HEK293T (cell line): ENCODE data around the gene KCNE2.

Experiments
- ARNT ChIP-seq: fragments of 450-650 bp; IDR thresholded peaks from 2 replicates; pipeline ENCODE4 v1.6.1; 2017; ENCODE audit warnings: mild to moderate bottlenecking
- BHLHE40 ChIP-seq: fragments of 450-650 bp; IDR thresholded peaks from 2 replicates; pipeline ENCODE4 v1.6.1; 2016; ENCODE audit warnings: mild to moderate bottlenecking, moderate library complexity, borderline replicate concordance
- ELF4 ChIP-seq: fragments of 450-650 bp; IDR thresholded peaks from 2 replicates; pipeline ENCODE4 v1.6.1; 2017; ENCODE audit warnings: antibody characterized with exemption
- FOXA1 ChIP-seq: fragments of 450-650 bp; IDR thresholded peaks from 2 replicates; pipeline ENCODE4 v1.6.1; 2016; ENCODE audit warnings: mild to moderate bottlenecking
- FOXK2 ChIP-seq: fragments of 450-650 bp; IDR thresholded peaks from 2 replicates; pipeline ENCODE4 v1.6.1; 2016; ENCODE audit warnings: mild to moderate bottlenecking
- FOXM1 ChIP-seq: fragments of 450-650 bp; IDR thresholded peaks from 2 replicates; pipeline ENCODE4 v1.6.1; 2017; ENCODE audit warnings: mild to moderate bottlenecking, borderline replicate concordance
- HDGF ChIP-seq: fragments of 450-650 bp; IDR thresholded peaks from 2 replicates; pipeline ENCODE4 v1.6.1; 2017; ENCODE audit warnings: antibody characterized with exemption, borderline replicate concordance
- L3MBTL2 ChIP-seq: fragments of 450-650 bp; conservative IDR thresholded peaks from 2 replicates; pipeline ENCODE4 v1.6.1; 2016; ENCODE audit warnings: mild to moderate bottlenecking
- LEF1 ChIP-seq: fragments of 450-650 bp; IDR thresholded peaks from 2 replicates; pipeline ENCODE4 v1.6.1; 2017; ENCODE audit warnings: mild to moderate bottlenecking, borderline replicate concordance
- NFRKB ChIP-seq: fragments of 450-650 bp; IDR thresholded peaks from 2 replicates; pipeline ENCODE4 v1.6.1; 2016; ENCODE audit warnings: mild to moderate bottlenecking, moderate library complexity
- TARDBP ChIP-seq: fragments of 450-650 bp; IDR thresholded peaks from 2 replicates; pipeline ENCODE4 v1.6.1; 2016
- TF ChIP-seq, protein P1 (sequence below): fragments of 450-650 bp; IDR thresholded peaks from 2 replicates; pipeline ENCODE4 v1.6.1; 2016

DNA sequence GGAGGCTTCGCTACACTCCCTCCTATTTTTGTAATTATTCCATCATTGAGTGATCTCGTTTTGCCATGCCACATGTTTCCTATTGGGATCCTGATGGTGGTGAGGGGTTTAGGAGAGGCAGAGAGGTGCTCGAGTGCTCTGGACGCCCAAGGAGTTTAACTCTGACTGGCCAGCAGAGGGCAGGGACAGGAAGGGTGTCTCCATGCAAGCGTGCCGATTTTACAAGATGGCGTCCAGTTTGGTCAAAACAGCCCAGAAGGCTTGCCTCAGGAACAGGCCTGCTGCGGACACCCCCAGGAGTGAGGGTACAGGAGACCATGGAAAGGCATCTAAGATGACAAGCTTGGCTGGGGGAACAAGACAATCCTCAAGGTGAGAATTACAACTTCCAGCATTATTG, 33.8 kb upstream of the KCNE2 start:
- no peak for TF ChIP-seq TARDBP
- no peak for TF ChIP-seq NFRKB
- TF ChIP-seq HDGF = no peak
- TF ChIP-seq L3MBTL2 = no peak
- TF ChIP-seq BHLHE40 = no peak
- no peak for TF ChIP-seq FOXA1
- no peak for TF ChIP-seq FOXK2
- TF ChIP-seq ELF4 = no peak
- no peak for TF ChIP-seq FOXM1
- TF ChIP-seq, protein P1, sequence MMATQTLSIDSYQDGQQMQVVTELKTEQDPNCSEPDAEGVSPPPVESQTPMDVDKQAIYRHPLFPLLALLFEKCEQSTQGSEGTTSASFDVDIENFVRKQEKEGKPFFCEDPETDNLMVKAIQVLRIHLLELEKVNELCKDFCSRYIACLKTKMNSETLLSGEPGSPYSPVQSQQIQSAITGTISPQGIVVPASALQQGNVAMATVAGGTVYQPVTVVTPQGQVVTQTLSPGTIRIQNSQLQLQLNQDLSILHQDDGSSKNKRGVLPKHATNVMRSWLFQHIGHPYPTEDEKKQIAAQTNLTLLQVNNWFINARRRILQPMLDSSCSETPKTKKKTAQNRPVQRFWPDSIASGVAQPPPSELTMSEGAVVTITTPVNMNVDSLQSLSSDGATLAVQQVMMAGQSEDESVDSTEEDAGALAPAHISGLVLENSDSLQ = no peak
- no peak for TF ChIP-seq ARNT
- TF ChIP-seq LEF1 = no peak
